AG20443 (cell line): ENCODE results near the gene CHD1L.
"Not testable (repeated sequence)": the region's sequence is repeated elsewhere in the genome, so short reads cannot be mapped to it uniquely, and the experiment has no call there.

Source experiments
- DNase-seq: peaks from one replicate; pipeline ENCODE4 v3.0.0; 2012; ENCODE audit warnings: low spot score, mixed read lengths

CHD1L gene

DNA sequence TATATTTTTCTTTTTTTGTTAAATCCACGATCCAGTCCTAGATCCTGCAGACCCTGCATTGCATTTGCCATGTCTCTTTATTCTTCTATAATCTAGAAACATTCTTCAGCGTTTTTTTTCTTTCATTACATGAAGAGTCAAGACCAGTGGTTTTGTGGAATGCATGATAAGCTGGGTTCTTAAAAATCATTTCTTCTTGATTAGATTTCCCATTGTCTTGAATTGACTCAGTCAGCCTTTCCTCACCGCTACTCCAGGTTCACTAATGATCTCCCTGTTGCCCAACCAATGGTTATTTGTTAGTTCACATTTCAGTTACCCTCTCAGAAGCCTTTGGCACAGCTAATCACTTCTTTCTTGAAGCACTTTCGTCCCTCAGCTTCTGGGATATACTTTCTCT lies 25.2 kb downstream of the CHD1L start:
- no peak for DNase-seq

DNA sequence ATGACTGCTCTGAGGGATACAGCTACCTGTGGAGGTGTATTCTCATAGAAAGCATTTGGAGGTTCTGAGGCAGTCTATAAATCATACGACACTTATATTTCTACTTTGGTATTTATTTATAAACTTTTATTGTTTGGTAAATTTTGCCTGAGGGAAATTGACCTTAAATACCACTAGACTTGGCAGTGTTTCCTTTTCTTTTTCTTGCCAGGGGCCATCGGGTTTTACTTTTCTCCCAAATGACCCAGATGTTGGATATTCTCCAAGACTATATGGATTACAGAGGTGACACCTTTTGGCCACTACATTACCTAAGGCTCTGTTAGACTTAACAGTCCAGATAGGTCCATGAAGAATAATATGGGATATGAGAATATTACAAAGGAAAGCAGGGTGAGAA lies 28.2 kb downstream of the CHD1L start:
- no peak for DNase-seq

DNA sequence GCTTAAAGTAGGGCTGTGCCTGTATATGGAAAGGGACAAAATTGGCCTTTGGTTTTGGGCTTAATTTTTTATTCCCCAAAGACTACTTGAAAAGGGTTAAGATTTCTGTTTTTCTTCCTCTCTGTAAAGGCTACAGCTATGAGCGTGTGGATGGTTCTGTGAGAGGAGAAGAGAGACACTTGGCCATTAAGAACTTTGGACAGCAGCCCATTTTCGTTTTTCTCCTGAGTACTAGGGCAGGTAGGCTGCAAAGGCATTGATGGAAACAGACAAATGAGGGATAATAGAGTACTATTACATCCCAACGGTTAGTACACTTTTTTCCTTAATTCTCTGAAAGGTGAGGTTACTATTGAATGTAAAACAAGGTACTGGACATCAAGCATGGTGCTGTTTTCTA lies 29.6 kb downstream of the CHD1L start:
- no peak for DNase-seq

DNA sequence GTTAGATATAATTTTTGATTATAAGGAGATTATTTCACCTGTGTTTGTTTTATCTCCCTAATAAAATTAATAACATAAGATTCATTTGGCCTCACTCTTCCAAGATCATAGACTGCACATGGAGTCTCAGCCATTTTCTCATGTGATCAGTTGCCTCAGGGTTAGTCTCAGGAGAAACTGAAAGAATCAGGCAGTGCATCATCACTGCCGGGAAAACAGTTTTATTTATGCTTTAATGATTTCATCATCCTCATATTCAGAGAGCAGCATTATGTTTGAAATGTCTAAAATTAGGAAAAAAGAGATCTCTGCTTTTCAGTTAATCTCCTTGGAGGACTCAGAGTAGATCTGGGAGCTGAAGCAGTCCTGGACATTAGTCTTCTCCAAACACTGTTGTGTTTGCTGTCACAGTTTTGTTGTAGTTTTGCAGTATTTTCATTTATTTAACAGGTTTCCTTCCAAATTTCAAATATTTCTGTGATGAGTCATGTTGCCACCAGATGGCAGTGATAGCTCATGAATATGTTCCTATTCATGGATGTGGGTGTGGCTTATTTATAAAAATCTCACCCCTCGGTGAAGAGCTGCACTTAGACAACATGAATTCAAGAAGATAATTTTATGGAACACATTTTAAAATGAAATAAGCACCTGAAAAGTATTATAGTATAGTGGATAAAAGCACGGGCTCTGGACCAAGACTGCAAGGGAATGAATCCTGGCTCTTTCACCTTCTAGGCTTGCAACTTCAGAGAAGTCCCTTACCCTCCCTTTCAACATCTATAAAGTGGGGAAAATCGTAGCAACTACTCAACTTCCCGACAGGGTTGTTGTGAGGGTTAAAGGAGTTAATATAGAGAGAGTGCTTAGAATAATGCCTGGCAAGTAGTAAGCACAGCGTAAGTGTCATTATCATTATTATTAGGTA lies 31.2 kb downstream of the CHD1L start:
- DNase-seq = peak; percentile 85

DNA sequence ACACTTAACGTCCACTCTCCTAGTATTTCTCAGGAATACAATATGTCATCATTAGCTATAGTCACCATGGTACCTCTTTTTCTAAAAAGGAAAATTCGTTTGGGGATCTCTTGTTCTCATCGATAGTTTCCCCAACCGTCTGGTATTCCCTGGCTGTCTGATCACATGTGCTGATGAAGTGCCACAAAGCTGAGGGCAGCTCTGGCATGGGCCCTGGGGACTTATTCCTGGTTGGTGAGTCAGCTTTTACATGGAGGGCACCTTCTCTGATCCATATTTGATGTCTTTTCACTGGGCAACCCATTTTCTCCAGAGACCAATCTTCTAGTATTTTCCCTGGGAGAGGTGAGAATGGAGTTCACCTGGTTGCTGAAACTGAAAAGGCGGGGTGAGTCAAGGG lies 39.5 kb downstream of the CHD1L start:
- no peak for DNase-seq

DNA sequence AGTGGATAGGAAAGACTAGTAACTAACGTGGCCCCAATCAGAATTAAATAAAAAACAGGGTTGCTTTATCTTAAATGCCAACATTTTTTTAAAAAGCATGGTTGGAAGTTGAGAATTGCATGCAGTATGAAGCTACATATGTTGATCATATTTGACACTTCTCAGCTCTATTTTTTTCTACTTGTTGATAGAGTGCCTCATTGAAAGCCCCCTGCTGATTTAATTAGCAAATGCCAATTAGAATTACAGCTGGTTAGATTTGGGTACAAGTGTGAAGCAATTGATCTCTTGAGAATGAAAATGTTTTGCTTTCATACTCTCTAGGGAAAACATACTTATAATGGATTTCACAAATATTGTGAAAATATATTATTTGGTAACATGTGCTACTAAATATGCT lies 40.5 kb downstream of the CHD1L start:
- DNase-seq = no peak

DNA sequence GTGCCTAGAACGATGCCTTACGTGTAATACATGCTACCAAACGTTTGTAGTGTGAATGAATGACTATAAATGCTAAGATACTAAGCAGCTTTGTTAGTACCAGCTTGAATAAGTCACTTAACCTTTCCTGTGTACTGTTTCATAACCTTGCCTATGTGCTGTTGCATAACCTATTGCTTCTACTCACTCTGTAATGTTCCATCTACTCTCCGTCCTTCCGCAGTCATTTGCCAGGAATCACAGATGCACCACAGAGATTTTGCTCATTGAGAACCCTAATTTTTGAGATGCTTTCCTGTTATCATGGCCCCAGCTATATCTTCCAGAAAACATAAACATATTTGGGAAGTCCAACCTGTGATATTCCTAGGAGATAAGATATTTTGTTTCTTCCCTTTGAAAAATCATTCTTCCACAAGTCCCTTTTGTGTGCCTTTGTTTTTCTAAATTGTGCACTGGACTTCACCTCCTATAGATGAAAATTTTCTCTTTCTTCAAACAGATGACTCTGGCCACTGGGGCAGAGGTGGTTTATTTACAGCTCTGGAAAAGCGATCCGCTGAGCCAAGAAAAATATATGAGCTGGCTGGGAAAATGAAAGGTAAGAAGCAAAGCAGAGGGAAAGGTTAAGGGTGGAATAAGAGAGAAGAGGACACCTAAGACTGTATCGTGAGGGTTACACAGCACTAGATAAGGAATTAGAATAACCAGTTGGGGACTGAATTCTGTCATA lies 44.8 kb downstream of the CHD1L start:
- no peak for DNase-seq

DNA sequence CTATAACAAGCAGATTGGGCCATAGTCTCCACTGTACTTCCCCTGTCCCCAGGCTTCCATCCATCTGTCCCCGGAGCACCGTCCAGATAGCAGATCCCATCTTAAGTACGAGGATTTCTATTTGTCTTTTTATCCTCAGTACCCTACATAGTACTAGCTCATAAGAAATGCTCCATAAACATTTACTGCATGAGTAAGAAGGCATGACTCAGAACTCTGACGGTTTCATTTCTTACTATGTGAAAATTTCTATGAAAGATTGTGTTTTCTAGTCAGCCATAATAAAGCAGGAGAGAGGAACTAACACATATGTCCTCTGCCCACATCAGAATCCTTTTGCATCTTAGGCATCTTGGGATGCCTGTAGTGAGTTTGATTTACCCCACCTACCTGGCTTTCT lies 49.5 kb downstream of the CHD1L start:
- peak; percentile 23 for DNase-seq

DNA sequence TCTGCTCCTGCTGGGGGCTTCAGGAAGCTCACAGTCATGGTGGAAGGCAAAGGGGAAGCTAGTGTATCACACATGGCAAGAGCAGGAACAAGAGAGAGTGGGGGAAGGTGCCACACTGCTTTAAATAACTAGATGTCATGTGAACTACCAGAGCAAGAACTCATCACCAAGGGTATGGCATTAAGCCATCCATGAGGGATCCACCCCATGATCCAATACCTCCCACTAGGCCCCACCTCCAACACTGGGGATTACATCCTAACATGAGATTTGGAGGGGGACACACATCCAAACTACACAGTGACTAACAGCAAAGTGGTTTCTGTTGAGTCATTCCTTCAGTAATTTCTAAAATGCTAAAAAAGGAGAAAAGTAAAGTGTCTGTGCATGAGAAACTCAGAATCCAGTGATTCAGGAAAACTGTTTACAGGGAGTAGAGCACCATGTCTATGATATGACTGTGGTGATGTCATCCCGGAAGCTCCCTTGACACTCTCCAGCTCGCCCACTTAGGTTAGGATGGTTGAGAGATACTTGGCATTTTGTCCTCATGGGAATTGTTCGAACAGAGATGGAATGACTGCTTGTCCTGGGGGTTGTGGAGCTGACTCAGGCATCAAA lies 50.3 kb downstream of the CHD1L start:
- peak; percentile 73 for DNase-seq

DNA sequence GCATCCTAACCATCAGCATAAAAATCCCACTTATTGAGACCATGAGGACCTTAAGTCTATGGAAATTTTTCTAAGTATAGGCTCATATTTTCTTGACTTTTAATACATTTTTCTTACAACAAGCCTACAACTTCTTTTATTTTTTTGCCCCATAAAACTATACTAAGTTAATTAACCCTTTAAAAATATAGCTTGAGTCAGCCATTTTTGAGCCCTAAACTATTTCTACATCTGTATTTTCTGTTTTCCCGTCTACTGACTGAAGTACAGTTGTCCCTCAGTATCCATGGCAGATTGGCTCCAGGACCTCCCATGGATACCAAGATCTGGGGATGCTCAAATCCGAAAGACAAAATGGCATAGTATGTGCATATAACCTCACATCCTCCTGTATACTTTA lies 55.0 kb downstream of the CHD1L start:
- DNase-seq = no peak

DNA sequence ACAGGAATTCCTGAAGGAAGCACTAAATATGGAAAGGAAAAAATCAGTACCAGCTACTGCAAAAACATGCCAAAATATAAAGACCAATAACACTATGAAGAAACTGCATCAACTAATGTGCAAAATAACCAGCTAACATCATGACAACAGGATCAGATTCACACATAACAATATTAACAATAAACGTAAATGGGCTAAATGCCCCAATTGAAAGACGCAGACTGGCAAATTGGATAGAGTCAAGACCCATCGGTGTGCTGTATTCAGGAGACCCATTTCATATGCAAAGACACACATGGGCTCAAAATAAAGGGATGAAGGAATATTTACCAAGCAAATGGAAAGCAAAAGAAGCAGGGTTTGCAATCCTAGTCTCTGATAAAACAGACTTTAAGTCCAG lies 63.3 kb downstream of the CHD1L start:
- DNase-seq = not testable (repeated sequence)

DNA sequence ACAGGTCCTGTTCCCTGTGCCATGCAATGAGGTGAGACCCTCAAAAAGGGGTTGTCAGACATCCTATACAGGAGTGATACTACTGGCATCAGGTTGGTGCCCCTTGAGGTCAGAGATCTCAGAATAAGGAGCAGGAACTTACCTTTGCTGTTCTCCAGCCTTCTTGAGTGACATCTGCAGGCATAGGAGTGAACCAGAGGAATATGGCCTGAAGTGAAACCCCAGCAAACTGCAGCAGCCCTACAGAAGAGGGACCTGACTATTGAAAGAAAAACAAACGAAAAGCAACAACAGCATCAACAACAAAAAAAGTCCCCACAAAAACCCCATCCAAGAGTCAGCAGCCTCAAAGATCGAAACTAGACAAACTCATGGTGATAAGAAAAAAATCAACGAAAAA lies 74.5 kb downstream of the CHD1L start:
- DNase-seq = no peak

DNA sequence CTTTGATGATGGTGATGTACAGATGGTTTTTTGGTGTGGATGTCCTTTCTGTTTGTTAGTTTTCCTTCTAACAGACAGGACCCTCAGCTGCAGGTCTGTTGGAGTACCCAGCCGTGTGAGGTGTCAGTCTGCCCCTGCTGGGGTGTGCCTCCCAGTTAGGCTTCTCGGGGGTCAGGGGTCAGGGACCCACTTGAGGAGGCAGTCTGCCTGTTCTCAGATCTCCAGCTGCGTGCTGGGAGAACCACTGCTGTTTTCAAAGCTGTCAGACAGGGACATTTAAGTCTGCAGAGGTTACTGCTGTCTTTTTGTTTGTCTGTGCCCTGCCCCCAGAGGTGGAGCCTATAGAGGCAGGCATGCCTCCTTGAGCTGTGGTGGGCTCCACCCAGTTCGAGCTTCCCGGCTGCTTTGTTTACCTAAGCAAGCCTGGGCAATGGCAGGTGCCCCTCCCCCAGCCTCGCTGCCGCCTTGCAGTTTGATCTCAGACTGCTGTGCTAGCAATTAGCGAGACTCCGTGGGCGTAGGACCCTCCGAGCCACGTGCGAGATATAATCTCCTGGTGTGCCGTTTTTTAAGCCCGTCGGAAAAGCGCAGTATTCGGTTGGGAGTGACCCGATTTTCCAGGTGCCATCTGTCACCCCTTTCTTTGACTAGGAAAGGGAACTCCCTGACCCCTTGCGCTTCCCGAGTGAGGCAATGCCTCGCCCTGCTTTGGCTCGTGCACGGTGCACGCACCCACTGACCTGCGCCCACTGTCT lies 84.6 kb downstream of the CHD1L start:
- not testable (repeated sequence) for DNase-seq

DNA sequence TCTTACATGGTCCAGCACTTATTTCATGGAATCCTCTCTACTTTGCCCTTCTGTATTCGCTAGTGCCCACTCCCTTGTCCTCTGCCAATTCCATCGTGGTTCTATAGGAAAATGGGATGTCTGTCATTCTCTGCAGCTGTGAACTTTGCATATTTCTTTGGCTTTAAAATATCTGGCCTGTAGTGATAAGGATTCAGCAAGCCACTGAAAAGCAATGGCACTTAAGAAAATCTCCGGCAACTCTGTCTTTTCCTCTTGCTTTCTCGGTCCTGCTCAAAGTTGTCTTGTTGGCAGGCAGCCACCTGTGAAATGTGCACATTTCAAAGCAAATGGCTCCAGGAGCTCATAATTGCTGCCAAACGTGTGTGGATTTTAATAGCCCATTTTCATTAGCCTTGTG lies 91.8 kb downstream of the CHD1L start:
- no peak for DNase-seq

DNA sequence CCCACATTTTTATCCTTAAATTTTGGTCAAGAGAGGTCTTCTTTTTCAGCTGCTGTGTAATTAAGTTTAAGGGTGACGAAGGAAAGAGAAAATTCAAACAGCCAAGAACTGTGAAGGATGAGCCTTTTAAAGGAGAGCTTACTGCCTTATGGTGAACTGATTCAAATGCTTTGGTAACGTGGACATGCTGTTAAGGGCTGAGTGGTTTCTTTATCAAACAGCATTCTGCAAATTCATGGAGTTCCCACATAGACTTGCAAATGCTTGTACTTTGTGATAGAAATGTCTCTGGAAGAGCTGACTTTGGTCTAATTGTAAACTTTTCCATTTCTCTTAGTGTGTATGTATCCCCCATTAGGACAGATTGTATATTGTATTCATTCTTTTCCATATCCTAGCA lies 93.8 kb downstream of the CHD1L start:
- no peak for DNase-seq

DNA sequence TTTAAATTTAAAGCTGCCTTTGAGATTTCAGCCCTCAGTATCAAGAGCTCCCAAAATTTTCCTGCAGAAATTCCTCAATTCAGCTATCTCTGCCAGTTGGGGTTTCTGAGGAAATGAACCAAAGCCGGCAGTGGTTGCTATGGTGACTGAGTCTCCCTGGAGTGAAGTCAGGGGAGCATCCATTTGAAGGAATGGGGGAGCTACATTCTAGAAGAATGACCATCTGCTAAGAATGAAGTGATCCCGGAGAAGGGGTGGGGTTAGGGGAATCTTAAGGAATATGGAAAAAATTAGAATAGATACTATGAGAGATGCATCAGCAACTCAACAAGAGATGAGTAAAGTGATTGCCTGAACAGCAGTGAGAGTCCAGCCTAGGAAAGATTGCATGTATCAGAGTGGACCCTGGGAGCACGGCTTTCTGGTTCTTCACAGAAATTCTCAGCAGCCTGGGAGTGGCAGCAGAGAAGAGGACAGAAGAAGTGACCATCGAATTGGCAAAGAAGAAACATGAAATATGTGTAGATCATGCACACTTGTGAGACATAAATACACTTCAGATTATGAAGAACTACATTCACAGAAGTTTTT lies 94.7 kb downstream of the CHD1L start:
- DNase-seq = peak; percentile 18

DNA sequence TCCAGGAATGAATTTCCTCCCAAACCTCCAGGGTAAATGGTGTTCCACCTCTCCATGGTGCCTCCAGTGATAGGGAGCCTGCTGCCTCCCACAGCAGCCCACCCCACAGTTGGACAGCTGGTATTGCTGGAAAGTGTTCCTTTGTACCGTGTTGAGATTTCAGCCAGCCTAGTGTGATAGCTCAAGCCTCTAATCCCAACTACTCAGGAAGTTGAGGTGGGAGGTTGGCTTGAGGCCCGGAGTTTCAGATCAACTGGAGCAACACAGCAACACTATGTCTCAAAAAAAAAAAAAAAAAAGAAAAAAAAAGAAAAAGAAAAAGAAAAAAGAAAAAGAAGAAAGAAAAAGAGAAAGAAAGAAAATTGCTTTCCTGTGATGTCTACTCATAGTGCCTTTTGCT lies 96.1 kb downstream of the CHD1L start:
- no peak for DNase-seq

DNA sequence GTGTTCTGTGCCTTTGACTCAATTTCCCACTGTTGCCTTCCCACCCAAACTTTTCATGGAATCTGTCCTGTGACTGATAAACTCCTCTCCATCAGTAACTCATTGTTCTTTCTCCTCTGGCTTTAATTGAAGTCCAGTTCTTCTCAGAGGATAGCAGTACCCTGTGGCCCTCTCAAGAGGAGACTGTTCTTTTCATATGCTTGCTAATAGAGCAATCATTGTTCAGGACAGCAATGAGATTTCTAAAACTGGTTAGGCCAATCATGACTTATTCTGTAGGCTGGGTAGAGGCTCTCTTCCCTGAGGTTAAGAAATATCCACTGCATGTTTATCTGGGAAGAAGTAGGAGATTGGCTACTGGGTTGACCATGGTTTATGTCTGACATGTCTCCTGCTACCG lies 98.8 kb downstream of the CHD1L start:
- DNase-seq = no peak
